ENCODE results near the gene ESRRA. TPM values are rescaled to one million over a fixed set of nuclear protein-coding genes. Genes with fewer than 3 reads are reported as not detected.

The ESRRA gene
- total RNA-seq, 6 donors from 2014 or later: 42.7 to 109 (median 80.6) TPM

DNA sequence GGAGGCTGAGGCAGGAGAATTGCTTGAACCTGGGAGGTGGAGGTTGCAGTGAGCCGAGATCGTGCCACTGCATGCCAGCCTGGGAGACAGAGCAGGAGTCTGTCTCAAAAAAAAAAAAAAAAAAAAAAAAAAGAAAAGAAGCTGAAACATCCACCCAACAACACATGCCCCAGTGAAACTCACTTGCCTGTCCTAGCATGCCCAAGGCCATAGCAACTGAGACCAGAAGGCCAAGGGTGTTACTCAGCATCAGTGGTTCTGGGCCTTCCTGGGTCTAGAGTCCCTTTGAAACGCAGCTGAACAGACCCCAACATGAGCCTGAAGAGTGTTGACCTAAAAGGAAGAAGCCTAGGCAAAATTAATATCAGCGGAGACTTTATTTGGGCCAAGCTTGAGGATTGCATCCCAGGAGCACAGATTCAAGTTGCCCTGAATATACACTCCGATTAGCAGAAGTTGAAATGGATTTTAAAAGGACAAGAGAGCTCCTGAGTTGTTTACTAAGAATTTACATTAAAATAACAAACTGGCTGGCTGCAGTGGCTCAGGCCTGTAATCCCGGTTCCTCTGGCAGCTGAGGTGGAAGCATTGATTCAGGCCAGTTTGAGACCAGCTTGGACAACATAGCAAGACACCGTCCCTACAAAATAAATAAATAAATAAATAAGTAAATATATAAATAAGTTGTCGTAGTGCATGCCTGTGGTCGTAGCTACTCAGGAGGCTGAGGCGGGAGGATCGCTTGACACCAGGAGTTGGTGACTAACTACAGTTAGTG, 19.6 kb downstream of the ESRRA start:
- DNase-seq: no peak
- H3K9me3 ChIP-seq: no peaks in the 10 kb centered on the region
- H3K27ac ChIP-seq: no peak overlapping the region
- H3K4me3 ChIP-seq: no peak overlapping the region
- ATAC-seq (ENCODE audit: low FRiP score in 2 of 2): no peak
- peaks cover 0 to 13% (median 10%) of the 10 kb centered on the region in 4 donors for H3K36me3 ChIP-seq
- no peak for TF ChIP-seq EP300 (IDR thresholded peaks at IDR 0.05)
- TF ChIP-seq, protein P1, sequence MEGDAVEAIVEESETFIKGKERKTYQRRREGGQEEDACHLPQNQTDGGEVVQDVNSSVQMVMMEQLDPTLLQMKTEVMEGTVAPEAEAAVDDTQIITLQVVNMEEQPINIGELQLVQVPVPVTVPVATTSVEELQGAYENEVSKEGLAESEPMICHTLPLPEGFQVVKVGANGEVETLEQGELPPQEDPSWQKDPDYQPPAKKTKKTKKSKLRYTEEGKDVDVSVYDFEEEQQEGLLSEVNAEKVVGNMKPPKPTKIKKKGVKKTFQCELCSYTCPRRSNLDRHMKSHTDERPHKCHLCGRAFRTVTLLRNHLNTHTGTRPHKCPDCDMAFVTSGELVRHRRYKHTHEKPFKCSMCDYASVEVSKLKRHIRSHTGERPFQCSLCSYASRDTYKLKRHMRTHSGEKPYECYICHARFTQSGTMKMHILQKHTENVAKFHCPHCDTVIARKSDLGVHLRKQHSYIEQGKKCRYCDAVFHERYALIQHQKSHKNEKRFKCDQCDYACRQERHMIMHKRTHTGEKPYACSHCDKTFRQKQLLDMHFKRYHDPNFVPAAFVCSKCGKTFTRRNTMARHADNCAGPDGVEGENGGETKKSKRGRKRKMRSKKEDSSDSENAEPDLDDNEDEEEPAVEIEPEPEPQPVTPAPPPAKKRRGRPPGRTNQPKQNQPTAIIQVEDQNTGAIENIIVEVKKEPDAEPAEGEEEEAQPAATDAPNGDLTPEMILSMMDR (IDR thresholded peaks at IDR 0.05): no peak
- no peak for TF ChIP-seq POLR2A (IDR thresholded peaks at IDR 0.05)
- TF ChIP-seq POLR2AphosphoS5 (IDR thresholded peaks at IDR 0.05): no peak
- no peaks in the 10 kb centered on the region for H3K27me3 ChIP-seq
- peaks cover 10 to 41% (median 21%) of the 10 kb centered on the region in 4 donors for H3K4me1 ChIP-seq
- 85 to 89% methylated on average over 11 of the region's 11 CpGs for WGBS, 2 donors

GRCh38 chr11:64327375-64327774, 22.1 kb downstream of the ESRRA start:
- peaks cover 18 to 34% (median 21%) of the 10 kb centered on the region in 4 donors for H3K4me1 ChIP-seq
- no peaks in the 10 kb centered on the region for H3K27me3 ChIP-seq
- WGBS, 2 donors: 87 to 90% methylated on average over 2 of the region's 2 CpGs
- ATAC-seq (ENCODE audit: low FRiP score in 2 of 2) (no peak), DNase-seq (no peak)
- H3K27ac ChIP-seq: no peak overlapping the region
- H3K36me3 ChIP-seq: peaks cover 0 to 8% (median 5%) of the 10 kb centered on the region in 4 donors
- H3K4me3 ChIP-seq: no peak overlapping the region
- TF ChIP-seq POLR2A (IDR thresholded peaks at IDR 0.05) (no peak), EP300 (IDR thresholded peaks at IDR 0.05) (no peak), POLR2AphosphoS5 (IDR thresholded peaks at IDR 0.05) (no peak)
- TF ChIP-seq, protein P1 (IDR thresholded peaks at IDR 0.05): no peak
- H3K9me3 ChIP-seq: no peaks in the 10 kb centered on the region

- WGBS, 2 donors: 91 to 92% methylated on average over 3 of the region's 3 CpGs
- TF ChIP-seq, protein P1 (IDR thresholded peaks at IDR 0.05): no peak
- TF ChIP-seq EP300 (IDR thresholded peaks at IDR 0.05): no peak
- TF ChIP-seq POLR2AphosphoS5 (IDR thresholded peaks at IDR 0.05): no peak
- TF ChIP-seq POLR2A (IDR thresholded peaks at IDR 0.05): no peak
- H3K27me3 ChIP-seq: no peaks in the 10 kb centered on the region
- no peak overlapping the region for H3K4me3 ChIP-seq
- no peaks in the 10 kb centered on the region for H3K9me3 ChIP-seq
- ATAC-seq (ENCODE audit: low FRiP score in 2 of 2) (no peak), DNase-seq (no peak)
- H3K27ac ChIP-seq: no peak overlapping the region
- H3K36me3 ChIP-seq: peaks cover 0 to 2% (median 0%) of the 10 kb centered on the region in 4 donors
- H3K4me1 ChIP-seq: peaks cover 14 to 30% (median 16%) of the 10 kb centered on the region in 4 donors
These were observed 22.7 kb downstream of the ESRRA start for GRCh38 chr11:64327993-64328392.

GRCh38 chr11:64330888-64331287, 25.6 kb downstream of the ESRRA start:
- H3K9me3 ChIP-seq: no peaks in the 10 kb centered on the region
- no peak overlapping the region for H3K4me3 ChIP-seq
- DNase-seq (peak in 1 of 2 donors; percentile 28), ATAC-seq (ENCODE audit: low FRiP score in 2 of 2) (no peak)
- no peak overlapping the region for H3K27ac ChIP-seq
- TF ChIP-seq, protein P1 (IDR thresholded peaks at IDR 0.05): no peak
- no peak for TF ChIP-seq POLR2AphosphoS5 (IDR thresholded peaks at IDR 0.05)
- TF ChIP-seq POLR2A (IDR thresholded peaks at IDR 0.05): no peak
- TF ChIP-seq EP300 (IDR thresholded peaks at IDR 0.05): no peak
- no peaks in the 10 kb centered on the region for H3K36me3 ChIP-seq
- peaks cover 17 to 33% (median 21%) of the 10 kb centered on the region in 4 donors for H3K4me1 ChIP-seq
- WGBS, 2 donors: 79 to 89% methylated on average over 11 of the region's 11 CpGs
- H3K27me3 ChIP-seq: no peaks in the 10 kb centered on the region
